GM21367 (cell line): ENCODE results near the gene GOLGA8S.
"Not testable (repeated sequence)": the region's sequence is repeated elsewhere in the genome, so short reads cannot be mapped to it uniquely, and the experiment has no call there.

Experiments used
- ATAC-seq: cut with Tn5 transposase; IDR thresholded peaks from one replicate; pipeline ENCODE4 v1.9.1; 2021; ENCODE audit not compliant: unreplicated experiment

GOLGA8S gene

DNA sequence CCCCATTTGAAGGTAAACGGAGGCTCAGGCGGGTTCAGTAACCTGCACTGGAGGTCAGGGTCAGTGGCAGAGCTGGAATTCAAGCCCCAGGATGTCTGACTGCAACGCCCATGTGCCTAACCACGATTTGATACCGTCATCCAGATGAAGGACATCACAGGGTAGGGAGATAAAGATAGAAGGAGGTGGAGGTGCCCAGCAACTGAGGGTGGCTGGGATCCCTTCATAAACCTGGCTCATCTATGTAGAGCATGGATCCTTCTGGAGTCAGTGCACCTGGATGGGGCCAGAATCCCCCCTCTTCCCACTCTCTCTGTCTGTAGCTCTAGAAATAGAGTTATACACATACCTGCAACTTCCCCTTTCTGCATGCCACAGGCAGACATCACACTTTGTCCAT is 41.3 kb downstream of the GOLGA8S start:
- ATAC-seq, result no peak

DNA sequence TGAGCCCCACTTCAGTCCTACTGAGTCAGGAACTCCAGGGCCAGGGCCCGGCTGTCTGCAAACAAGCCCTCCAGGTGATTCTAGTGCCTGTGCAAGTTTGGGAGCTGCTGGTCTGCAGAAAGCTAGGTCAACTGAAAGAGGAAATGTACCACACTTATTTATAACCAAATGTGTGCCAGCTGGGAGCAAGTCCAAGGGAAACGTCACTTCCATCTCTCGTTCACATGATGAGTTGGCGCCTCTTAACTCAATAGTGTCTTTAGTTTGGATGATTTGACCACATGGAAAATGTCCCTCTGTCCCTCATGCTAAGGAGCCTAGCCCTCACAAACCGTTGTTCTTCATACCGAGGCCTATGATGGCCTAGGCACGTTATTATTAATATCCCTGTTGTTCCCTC is 43.2 kb downstream of the GOLGA8S start:
- ATAC-seq, result no peak

DNA sequence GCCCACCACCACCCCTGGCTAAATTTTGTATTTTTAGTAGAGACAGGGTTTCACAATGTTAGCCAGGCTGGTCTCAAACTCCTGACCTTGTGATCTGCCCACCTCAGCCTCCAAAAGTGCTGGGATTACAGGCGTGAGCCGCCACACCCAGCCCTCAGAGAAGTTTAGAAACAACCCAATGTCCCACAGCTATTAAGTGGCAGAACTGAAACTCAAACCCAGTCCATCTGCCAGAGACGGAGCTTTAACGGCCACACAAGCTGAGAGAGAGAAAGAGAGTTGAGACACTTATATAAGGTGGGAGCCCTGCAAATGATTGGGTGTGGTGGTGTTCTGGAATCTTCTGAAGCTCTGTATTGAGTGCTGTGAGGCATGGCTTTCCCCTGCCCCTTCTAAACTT is 43.8 kb downstream of the GOLGA8S start:
- not testable (repeated sequence) for ATAC-seq

DNA sequence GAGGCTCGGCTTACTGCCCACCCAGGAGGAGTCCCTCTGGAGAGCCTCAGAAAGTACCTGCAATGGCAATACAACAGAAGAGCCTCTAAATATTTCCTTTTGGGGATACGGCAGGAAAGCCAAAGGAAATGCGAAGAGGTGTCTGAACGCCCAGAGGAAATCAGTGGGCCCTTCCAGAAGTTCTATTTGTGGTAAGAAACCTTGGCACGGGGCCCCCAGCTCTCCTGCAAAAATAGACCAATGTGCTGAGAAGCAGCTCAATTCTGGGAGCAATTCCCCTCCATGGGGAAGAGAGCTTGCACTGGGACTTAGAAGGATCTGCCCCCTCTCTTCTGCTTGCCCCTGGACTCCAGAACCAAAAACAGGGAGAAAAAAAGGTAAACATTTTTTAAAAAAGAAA is 44.7 kb downstream of the GOLGA8S start:
- ATAC-seq, result not testable (repeated sequence)

DNA sequence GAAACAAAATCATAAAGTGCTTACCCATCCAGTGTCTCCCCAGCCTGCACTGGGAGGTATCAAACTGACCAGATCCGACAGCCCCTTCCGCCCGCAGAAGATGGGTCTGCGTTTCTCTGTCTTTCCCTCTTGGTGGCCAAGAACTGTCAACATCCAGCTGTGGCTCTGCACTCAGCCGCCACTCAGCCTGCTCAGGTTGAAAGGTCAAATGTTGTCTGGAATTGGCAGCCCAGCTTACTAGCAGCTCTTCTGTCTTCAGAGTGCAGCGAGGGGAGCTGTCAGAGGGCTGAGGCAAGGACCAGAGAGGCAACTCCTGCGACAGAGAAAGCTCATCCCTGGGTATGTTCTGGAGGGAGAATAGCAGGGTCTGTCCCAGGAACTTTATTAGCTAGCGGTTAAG is 47.1 kb downstream of the GOLGA8S start:
- no peak for ATAC-seq

DNA sequence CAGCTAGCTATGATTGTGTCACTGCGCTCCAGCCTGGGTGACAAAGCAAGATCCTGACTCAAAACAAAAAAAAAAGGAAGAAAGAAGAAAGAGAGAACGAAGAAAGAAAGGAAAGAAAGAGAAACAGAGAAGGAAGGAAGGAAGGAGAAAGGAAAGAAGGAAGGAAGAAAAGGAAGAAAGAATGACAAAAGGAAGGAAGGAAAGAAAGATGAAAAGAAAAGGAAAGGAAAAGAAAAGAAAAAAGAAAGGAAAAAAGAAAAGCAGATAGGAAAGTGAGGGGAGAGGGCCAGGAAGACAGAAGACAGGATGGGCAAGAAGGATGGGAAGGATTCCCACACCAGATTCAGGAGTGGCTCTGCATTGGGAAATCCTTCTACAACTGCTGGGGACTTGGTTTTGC is 47.6 kb downstream of the GOLGA8S start:
- ATAC-seq, result no peak

DNA sequence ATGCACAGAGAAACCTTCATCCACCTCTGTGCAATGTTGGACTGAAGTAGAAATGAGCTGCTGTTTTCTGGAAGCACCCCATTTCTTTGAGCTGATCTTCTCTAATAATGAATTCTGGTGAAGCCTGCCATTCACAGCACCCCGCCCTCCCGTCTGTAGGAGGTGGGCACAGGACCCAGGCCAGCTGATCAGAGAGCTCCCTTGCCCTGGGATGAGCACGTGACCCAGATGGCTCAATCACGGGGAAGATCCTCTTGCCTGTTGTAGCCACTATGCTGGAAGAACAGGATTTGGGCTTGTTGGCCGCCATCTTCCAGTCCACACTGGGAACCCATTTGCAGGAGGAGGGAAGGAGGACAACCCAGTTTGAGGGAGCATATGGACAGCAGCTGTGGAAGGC is 48.0 kb downstream of the GOLGA8S start:
- ATAC-seq, result no peak

DNA sequence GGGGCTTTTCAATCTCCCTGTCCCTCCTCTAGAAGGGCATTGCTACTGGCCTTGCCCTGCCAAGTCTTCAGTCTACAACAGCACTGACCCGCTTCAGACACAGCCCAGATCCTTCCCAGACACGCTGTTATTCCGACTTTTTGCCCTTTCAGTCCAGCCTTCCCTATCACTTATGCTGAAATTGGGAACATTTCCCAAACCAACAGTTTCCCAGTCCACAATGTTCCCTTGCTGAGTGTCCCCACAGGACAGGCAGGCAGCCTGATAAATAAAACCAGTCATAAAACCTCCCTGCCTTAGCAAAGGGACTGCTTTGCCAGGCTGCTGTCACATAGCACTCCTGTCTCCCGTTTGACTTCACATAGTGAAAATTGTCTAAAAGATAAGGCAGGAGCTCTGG is 49.0 kb downstream of the GOLGA8S start:
- ATAC-seq, result no peak

DNA sequence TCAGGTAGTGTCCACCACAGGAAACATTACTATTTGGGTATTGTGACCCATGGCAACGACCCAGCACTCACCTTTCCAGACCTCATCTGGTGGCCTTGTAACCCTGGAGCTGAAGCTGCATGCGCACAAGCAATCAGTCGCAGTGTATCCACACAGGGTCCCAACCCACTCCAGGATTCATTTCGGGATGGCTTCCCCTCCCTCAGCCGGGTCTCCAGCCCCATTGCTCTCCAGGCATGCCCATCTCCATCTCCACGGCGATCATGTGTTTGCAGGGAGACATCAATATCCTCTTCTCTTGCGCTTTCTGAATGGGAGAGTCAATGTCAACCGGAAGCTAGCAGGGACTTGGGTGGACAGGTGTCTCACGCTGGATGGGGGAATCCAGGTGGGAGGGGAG is 57.3 kb downstream of the GOLGA8S start:
- ATAC-seq, result no peak

DNA sequence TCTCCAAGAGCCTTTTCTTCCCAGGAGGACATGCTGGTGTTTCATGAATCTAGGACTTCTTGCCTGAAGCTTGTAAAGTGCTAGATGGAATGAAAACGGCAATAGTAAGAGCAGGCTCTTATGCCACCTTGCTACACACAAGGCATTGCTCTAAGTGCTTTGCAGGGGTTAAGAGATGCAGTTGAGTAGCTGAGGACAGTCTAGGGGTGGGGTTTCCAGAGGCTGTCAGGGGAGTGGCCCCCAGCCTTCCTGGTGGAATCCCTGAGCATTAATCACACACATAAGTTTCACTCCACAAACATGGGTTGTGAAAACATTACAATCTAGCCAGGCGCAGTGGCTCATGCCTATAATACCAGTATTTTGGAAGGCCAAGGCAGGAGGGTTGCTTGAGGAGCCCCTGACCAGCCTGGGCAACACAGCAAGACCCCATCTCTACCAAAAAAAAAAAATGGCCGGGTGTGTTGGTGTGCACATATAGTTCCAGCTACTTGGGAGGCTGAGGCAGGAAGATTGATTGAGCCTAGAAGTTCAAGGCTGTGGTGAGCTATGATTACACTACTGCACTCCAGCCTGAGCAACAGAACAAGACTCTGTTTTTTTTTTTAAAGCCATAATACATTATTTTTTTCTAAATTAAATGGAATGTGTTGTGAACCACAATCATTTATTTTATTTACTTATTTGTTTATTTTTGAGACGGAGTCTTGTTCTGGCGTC is 58.5 kb downstream of the GOLGA8S start:
- not testable (repeated sequence) for ATAC-seq
